Stimulated activated CD8-positive, alpha-beta memory T cell treated with anti-CD3 and anti-CD28 coated beads, Interleukin-15, amount 100 ng/mL, for 48 hours (primary cell): ENCODE data around the gene CELF5.

Source experiments
- DNase-seq, 2 donors: peaks; one replicate each; pipeline ENCODE4 v3.0.0-alpha.2; 2020; ENCODE audit warnings: low read depth in 2 of 2

The CELF5 gene

GRCh38 chr19:3224346-3225168 lies at the start of gene CELF5:
Gene CELF5 (plus strand): TSS chr19:3224661. CDS start chr19:3224740, 79 bp downstream.
- peak; percentile 19 to 32 for DNase-seq

GRCh38 chr19:3175781-3176714 lies 48.4 kb upstream of the CELF5 start:
- no peak for DNase-seq

GRCh38 chr19:3176715-3177501 lies 47.6 kb upstream of the CELF5 start:
- DNase-seq = peak; percentile 68 to 69

GRCh38 chr19:3178377-3178972 lies 46.0 kb upstream of the CELF5 start, which contains the start of gene S1PR4:
Gene S1PR4 (plus strand): TSS chr19:3178769. CDS start chr19:3178793, 24 bp downstream.
- peak; percentile 54 to 56 for DNase-seq

- DNase-seq = no peak
These were observed 45.3 kb upstream of the CELF5 start for GRCh38 chr19:3178973-3179738.

GRCh38 chr19:3179739-3180293 lies 44.6 kb upstream of the CELF5 start:
- DNase-seq = no peak

- DNase-seq = no peak
These were observed 40.5 kb upstream of the CELF5 start for GRCh38 chr19:3183721-3184641.

- DNase-seq = peak in 1 of 2 donors; percentile 36
These were observed 39.5 kb upstream of the CELF5 start for GRCh38 chr19:3184847-3185460.

GRCh38 chr19:3185461-3186159 lies 38.9 kb upstream of the CELF5 start, which contains the start of gene NCLN:
Gene NCLN (plus strand): TSS chr19:3185930. CDS start chr19:3186031, 101 bp downstream.
- peak; percentile 88 to 91 for DNase-seq

- DNase-seq = no peak
These were observed 38.2 kb upstream of the CELF5 start for GRCh38 chr19:3186160-3186688.

GRCh38 chr19:3186891-3187661 lies 37.4 kb upstream of the CELF5 start:
- DNase-seq = no peak

GRCh38 chr19:3187662-3188511 lies 36.6 kb upstream of the CELF5 start:
- no peak for DNase-seq

GRCh38 chr19:3188627-3189596 lies 35.5 kb upstream of the CELF5 start:
- no peak for DNase-seq

- no peak for DNase-seq
These were observed 34.6 kb upstream of the CELF5 start for GRCh38 chr19:3189702-3190469.
